Measurements from ENCODE around the gene RPL12. TPM values are rescaled to one million over a fixed set of nuclear protein-coding genes. Genes with fewer than 3 reads are reported as not detected.

RPL12 gene
- polyA plus RNA-seq, 2 of the 4 experiments (the other 2 are of a cell fraction), result 2,198 to 2,384 TPM

DNA sequence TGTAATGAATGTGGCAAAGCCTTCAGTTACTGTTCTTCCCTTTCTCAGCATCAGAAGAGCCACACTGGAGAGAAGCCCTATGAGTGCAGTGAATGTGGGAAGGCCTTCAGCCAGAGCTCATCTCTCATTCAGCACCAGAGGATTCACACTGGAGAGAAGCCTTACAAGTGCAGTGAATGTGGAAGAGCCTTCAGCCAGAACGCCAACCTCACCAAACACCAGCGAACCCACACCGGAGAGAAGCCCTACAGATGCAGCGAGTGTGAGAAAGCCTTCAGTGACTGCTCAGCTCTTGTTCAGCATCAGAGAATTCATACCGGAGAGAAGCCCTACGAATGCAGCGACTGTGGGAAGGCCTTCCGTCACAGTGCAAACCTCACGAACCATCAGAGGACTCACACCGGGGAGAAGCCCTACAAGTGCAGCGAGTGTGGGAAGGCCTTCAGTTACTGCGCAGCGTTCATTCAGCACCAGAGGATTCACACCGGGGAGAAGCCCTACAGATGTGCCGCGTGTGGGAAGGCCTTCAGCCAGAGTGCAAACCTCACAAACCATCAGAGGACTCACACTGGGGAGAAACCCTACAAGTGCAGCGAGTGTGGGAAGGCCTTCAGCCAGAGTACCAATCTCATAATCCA is 6.8 kb downstream of the RPL12 start (continued):
- TF ChIP-seq, protein P1, sequence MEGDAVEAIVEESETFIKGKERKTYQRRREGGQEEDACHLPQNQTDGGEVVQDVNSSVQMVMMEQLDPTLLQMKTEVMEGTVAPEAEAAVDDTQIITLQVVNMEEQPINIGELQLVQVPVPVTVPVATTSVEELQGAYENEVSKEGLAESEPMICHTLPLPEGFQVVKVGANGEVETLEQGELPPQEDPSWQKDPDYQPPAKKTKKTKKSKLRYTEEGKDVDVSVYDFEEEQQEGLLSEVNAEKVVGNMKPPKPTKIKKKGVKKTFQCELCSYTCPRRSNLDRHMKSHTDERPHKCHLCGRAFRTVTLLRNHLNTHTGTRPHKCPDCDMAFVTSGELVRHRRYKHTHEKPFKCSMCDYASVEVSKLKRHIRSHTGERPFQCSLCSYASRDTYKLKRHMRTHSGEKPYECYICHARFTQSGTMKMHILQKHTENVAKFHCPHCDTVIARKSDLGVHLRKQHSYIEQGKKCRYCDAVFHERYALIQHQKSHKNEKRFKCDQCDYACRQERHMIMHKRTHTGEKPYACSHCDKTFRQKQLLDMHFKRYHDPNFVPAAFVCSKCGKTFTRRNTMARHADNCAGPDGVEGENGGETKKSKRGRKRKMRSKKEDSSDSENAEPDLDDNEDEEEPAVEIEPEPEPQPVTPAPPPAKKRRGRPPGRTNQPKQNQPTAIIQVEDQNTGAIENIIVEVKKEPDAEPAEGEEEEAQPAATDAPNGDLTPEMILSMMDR (IDR thresholded peaks at IDR 0.05), result no peak

DNA sequence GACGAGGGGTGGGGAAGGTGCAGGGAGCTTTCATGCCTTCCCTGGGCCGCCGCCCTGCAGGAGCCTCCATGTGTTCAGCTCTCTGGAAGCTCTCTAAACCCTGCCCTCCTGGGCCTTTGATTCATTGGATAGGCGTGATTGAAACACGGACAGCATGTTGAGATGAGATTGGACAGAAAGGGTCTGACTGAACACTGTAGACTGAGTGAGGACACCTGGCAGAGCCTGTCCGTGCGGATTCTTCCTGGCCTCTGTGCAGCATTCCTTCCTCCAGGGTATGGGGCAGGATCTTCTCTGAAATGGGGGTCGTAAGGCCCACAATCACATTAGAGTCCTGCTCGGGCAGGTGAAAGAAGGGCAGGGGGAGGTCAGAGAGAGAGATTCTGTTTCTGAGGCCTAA is 12.8 kb downstream of the RPL12 start:
- POLR2A ChIA-PET, result interaction anchor here (1.1 kb wide), 1 partner anchor 12 kb away, joined by 3 read pairs; no protein-coding TSS in a partner anchor

DNA sequence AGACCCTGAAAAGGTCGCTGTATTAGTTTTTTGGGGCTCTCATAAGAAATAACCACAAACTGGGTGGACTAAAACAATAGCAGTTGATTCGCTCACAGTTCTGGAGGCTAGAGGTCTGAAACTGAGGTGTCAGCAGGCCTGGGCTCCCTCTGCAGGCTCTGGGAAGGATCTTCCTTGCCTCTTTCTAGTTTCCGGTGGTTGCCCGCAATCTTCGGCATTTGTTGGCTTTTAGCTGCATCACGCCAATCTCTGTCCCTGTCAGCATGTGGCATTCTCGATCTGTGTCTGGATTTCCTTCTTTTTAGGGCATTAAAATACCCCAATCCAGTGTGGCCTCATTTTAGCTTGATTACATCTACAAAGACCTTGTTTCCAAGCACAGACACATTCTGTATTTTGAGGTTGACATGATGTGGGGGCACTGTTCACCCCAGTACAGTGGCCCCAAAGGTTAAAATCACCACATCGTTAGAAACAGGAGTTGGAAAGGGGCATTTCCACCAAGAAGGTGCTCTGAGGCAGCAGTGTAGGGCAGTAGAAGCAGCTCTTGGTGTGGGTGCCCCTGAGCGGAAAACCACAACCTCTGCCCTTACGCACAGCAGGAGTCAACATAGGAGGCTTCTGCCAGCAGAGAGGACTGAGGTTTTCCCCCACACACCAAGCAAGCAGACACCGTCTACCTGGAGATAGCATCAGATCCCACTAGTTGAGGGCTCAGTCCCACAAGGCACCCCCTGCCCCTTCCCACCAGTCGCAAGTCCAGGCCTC is 13.5 kb downstream of the RPL12 start:
- Histone ChIP-seq H3K4me1 (no peaks in the 10 kb centered on the region), H3K4me2 (no peak overlapping the region), H3K9me3 (peaks cover 3% of the 10 kb centered on the region; the same call in 2 of the 3 replicates), H3K27ac (no peak overlapping the region), H3K4me3 (no peak overlapping the region)
- no peak for FAIRE-seq
- no peak for TF ChIP-seq EHF (CRISPR knock-in tag; IDR thresholded peaks at IDR 0.05)
- peak in 1 of 2 experiments; percentile 25; a peak in 1 of 5 replicates for TF ChIP-seq RAD21 (conservative IDR thresholded peaks at IDR 0.05 in 1 of 2, IDR thresholded peaks at IDR 0.05 in 1 of 2)
- WGBS (ENCODE audit: missing lambda C conversion rate), result 83% methylated on average over 11 of the region's 12 CpGs
- ChIA-PET POLR2A (interaction anchor here (1.1 kb wide), 1 partner anchor 13 kb away, joined by 3 read pairs; no protein-coding TSS in a partner anchor), CTCF (interaction anchor here (0.7 to 1.5 kb wide), 3 partner anchors 41 to 223 kb away, joined by 3 to 5 read pairs (median 3); no protein-coding TSS in a partner anchor)
- ATAC-seq, result peak; percentile 50 to 52; a peak in 2 of 6 replicates
- no peak for DNase-seq (ENCODE audit: low read depth in 1 of 2, low spot score in 1 of 2)

More for the DNA sequence above, 12.8 kb downstream of the RPL12 start:
- Histone ChIP-seq H3K4me3 (no peak overlapping the region), H3K4me2 (no peak overlapping the region), H3K9me3 (peaks cover 10% of the 10 kb centered on the region; the same call in 2 of the 3 replicates), H3K4me1 (no peaks in the 10 kb centered on the region), H3K27ac (no peak overlapping the region)
- FAIRE-seq, result no peak
- TF ChIP-seq, protein P2, sequence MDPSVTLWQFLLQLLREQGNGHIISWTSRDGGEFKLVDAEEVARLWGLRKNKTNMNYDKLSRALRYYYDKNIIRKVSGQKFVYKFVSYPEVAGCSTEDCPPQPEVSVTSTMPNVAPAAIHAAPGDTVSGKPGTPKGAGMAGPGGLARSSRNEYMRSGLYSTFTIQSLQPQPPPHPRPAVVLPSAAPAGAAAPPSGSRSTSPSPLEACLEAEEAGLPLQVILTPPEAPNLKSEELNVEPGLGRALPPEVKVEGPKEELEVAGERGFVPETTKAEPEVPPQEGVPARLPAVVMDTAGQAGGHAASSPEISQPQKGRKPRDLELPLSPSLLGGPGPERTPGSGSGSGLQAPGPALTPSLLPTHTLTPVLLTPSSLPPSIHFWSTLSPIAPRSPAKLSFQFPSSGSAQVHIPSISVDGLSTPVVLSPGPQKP (IDR thresholded peaks at IDR 0.05; ENCODE audit: low read depth, low read length), result no peak
- TF ChIP-seq RFX5 (IDR thresholded peaks at IDR 0.05), result no peak
- no peak for TF ChIP-seq NFE2L2 (conservative IDR thresholded peaks at IDR 0.05; ENCODE audit: low read length)
- TF ChIP-seq PHF8 (IDR thresholded peaks at IDR 0.05; ENCODE audit: borderline replicate concordance, low read depth), result no peak
- TF ChIP-seq, protein P3, sequence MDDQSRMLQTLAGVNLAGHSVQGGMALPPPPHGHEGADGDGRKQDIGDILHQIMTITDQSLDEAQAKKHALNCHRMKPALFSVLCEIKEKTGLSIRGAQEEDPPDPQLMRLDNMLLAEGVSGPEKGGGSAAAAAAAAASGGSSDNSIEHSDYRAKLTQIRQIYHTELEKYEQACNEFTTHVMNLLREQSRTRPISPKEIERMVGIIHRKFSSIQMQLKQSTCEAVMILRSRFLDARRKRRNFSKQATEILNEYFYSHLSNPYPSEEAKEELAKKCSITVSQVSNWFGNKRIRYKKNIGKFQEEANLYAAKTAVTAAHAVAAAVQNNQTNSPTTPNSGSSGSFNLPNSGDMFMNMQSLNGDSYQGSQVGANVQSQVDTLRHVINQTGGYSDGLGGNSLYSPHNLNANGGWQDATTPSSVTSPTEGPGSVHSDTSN (IDR thresholded peaks at IDR 0.05), result no peak
- DNase-seq (ENCODE audit: low read depth in 1 of 2, low spot score in 1 of 2), result no peak
- CTCF ChIA-PET, result interaction anchor here (1.5 kb wide), 1 partner anchor 224 kb away, joined by 5 read pairs; no protein-coding TSS in a partner anchor
- WGBS (ENCODE audit: missing lambda C conversion rate), result 95% methylated on average over 9 of the region's 9 CpGs
- no peak for ATAC-seq

DNA sequence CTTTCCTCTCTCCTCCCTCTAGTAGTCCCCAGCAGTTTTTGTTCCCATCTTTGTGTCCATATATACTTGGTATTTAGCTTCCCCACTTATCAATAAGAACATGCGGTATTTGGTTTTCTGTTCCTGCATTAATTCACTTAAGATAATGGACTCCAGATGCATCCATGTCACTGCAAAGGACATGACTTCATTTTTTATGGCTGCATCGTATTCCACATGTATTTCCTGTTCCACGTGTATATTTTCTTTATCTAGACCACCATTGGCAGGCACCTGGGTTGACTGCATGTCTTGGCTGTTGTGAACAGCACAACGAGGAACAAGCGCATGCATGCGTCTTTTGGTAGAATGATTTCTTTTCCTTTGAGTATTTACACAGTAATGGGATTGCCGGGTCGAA is 20.8 kb downstream of the RPL12 start:
- no peak for FAIRE-seq
- TF ChIP-seq CHD2 (IDR thresholded peaks at IDR 0.05; ENCODE audit: low read length, partially characterized antibody) (no peak), HDAC2 (IDR thresholded peaks at IDR 0.05) (no peak), JUN (IDR thresholded peaks at IDR 0.05) (no peak), JUNB (IDR thresholded peaks at IDR 0.05) (no peak)
- TF ChIP-seq, protein P4, sequence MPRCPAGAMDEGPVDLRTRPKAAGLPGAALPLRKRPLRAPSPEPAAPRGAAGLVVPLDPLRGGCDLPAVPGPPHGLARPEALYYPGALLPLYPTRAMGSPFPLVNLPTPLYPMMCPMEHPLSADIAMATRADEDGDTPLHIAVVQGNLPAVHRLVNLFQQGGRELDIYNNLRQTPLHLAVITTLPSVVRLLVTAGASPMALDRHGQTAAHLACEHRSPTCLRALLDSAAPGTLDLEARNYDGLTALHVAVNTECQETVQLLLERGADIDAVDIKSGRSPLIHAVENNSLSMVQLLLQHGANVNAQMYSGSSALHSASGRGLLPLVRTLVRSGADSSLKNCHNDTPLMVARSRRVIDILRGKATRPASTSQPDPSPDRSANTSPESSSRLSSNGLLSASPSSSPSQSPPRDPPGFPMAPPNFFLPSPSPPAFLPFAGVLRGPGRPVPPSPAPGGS (IDR thresholded peaks at IDR 0.05), result no peak
- ChIA-PET CTCF (interaction anchor here (1.5 kb wide), 1 partner anchor 30 kb away, joined by 3 read pairs; no protein-coding TSS in a partner anchor), POLR2A (no interaction called here)
- Histone ChIP-seq H3K4me1 (peaks cover 8% of the 10 kb centered on the region; the same call in 2 of the 3 replicates), H3K27ac (no peak overlapping the region), H3K9me3 (no peaks in the 10 kb centered on the region), H3K4me3 (no peak overlapping the region), H3K4me2 (no peak overlapping the region)
- WGBS (ENCODE audit: missing lambda C conversion rate), result 97% methylated on average over 8 of the region's 8 CpGs
- no peak for DNase-seq (ENCODE audit: low read depth in 1 of 2, low spot score in 1 of 2)
- no peak for ATAC-seq

Measured in A549 (cell line).